Measurements from ENCODE around the gene FRAT2.
A peak's percentile ranks its signal among the peaks of the same experiment; 100 is the strongest.

Gene FRAT2

GRCh38 chr10:97334370-97335175, at the start of gene FRAT2:
TSS of gene FRAT2 (minus strand) at chr10:97334729. CDS start at chr10:97334572, 157 bp downstream.
- DNase-seq (ENCODE audit: low spot score): peak; percentile 99

GRCh38 chr10:97384156-97384555, 49.6 kb upstream of the FRAT2 start:
- no peak for DNase-seq (ENCODE audit: low spot score)

- no peak for DNase-seq (ENCODE audit: low spot score)
Measured at GRCh38 chr10:97383159-97383558, 48.6 kb upstream of the FRAT2 start.

GRCh38 chr10:97381626-97382025, 47.1 kb upstream of the FRAT2 start:
- DNase-seq (ENCODE audit: low spot score): no peak

- DNase-seq (ENCODE audit: low spot score): no peak
Measured at GRCh38 chr10:97380516-97380915, 46.0 kb upstream of the FRAT2 start.

- no peak for DNase-seq (ENCODE audit: low spot score)
Measured at GRCh38 chr10:97378933-97379921, 44.7 kb upstream of the FRAT2 start.

- DNase-seq (ENCODE audit: low spot score): no peak
Measured at GRCh38 chr10:97376413-97376812, 41.9 kb upstream of the FRAT2 start.

GRCh38 chr10:97373456-97373855, 38.9 kb upstream of the FRAT2 start:
- no peak for DNase-seq (ENCODE audit: low spot score)

GRCh38 chr10:97372233-97372875, 37.8 kb upstream of the FRAT2 start:
- no peak for DNase-seq (ENCODE audit: low spot score)

GRCh38 chr10:97371696-97372095, 37.2 kb upstream of the FRAT2 start:
- DNase-seq (ENCODE audit: low spot score): no peak

- DNase-seq (ENCODE audit: low spot score): no peak
Measured at GRCh38 chr10:97367126-97367649, 32.7 kb upstream of the FRAT2 start.

GRCh38 chr10:97366572-97366971, 32.0 kb upstream of the FRAT2 start:
- DNase-seq (ENCODE audit: low spot score): no peak

GRCh38 chr10:97365761-97366351, 31.3 kb upstream of the FRAT2 start:
- no peak for DNase-seq (ENCODE audit: low spot score)

- no peak for DNase-seq (ENCODE audit: low spot score)
Measured at GRCh38 chr10:97363071-97363470, 28.5 kb upstream of the FRAT2 start.

GRCh38 chr10:97362310-97363033, 27.9 kb upstream of the FRAT2 start:
- DNase-seq (ENCODE audit: low spot score): no peak

GRCh38 chr10:97361537-97361901, 27.0 kb upstream of the FRAT2 start:
- no peak for DNase-seq (ENCODE audit: low spot score)

GRCh38 chr10:97360705-97361536, 26.4 kb upstream of the FRAT2 start:
- DNase-seq (ENCODE audit: low spot score): no peak

GRCh38 chr10:97358781-97359180, 24.3 kb upstream of the FRAT2 start:
- no peak for DNase-seq (ENCODE audit: low spot score)

GRCh38 chr10:97358349-97358748, 23.8 kb upstream of the FRAT2 start:
- no peak for DNase-seq (ENCODE audit: low spot score)

GRCh38 chr10:97356918-97357317, 22.4 kb upstream of the FRAT2 start:
- DNase-seq (ENCODE audit: low spot score): no peak

Data from AG08396 (cell line).